ENCODE data around the gene JADE1.

- TF ChIP-seq GATA2 (IDR thresholded peaks at IDR 0.05; ENCODE audit: low read depth, low read length) (no peak), GATA3 (IDR thresholded peaks at IDR 0.05; ENCODE audit: low read depth, low read length) (no peak)
Measured at GRCh38 chr4:128775916-128776315, 33.6 kb upstream of the JADE1 start.

Data from SH-SY5Y (cell line).